B cell (primary cell): ENCODE results near the gene STYK1. TPM values are rescaled to one million over a fixed set of nuclear protein-coding genes. Genes with fewer than 3 reads are reported as not detected.

Experiments used
- ATAC-seq: fragments of 200-7000 bp; cut with Tn5 transposase; one replicate; pipeline ENCODE4 v1.10.0; 2021; ENCODE audit warnings: low read depth, mild to moderate bottlenecking, moderate number of reproducible peaks, moderate library complexity
- CTCF ChIA-PET: fragments of 350-600 bp; sonication (Branson Sonifier 250); formaldehyde crosslinking; loops from one replicate; lab custom pipeline; 2021; ENCODE audit warnings: antibody characterized with exemption, inconsistent platforms; lab: Charles Lee
- POLR2A ChIA-PET: fragments of 350-600 bp; sonication (Branson Sonifier 250); formaldehyde crosslinking; loops from one replicate; lab custom pipeline; 2021; ENCODE audit warnings: antibody characterized with exemption; lab: Charles Lee
- DNase-seq: peaks from one replicate; pipeline ENCODE4 v3.0.0; 2013
- H2AFZ ChIP-seq: 2 replicates; pipeline ENCODE4 v1.6.1; 2012; ENCODE audit warnings: mild to moderate bottlenecking, low read depth, low read length; ENCODE audit not compliant: insufficient read depth, poor library complexity, severe bottlenecking
- H3K27ac ChIP-seq, 2 donors: 1 replicate in 1 of 2; 2 replicates in 1 of 2; pipeline ENCODE4 v1.5.1; 2012 to 2013; ENCODE audit warnings: low read length in 2 of 2, mild to moderate bottlenecking in 2 of 2, moderate library complexity in 1 of 2
- H3K27me3 ChIP-seq, 4 experiments: fragments of 200-600 bp in 1 of 4; sonication (generic) in 1 of 4; replicated peaks in 1 of 4; 1 replicate in 2 of 4; 2 replicates in 2 of 4; pipeline versions ENCODE4 v1.6.1 to v1.7.0; 2013 to 2016; ENCODE audit warnings: low read length in 3 of 4, mild to moderate bottlenecking in 2 of 4, mixed read lengths in 1 of 4, moderate library complexity in 1 of 4; ENCODE audit not compliant: insufficient read depth in 4 of 4, control insufficient read depth in 3 of 4; ENCODE audit errors: control extremely low read depth in 1 of 4
- H3K36me3 ChIP-seq, 2 experiments: replicated peaks in 1 of 2; 1 replicate in 1 of 2; 2 replicates in 1 of 2; pipeline versions ENCODE4 v1.6.1 to v1.7.1; 2013; ENCODE audit warnings: low read length in 1 of 2; ENCODE audit not compliant: insufficient read depth in 2 of 2, control insufficient read depth in 1 of 2; ENCODE audit errors: control extremely low read depth in 1 of 2, extremely low read depth in 1 of 2
- H3K4me1 ChIP-seq, 2 donors: fragments of 200-600 bp in 1 of 2; sonication (generic) in 1 of 2; 1 replicate in 1 of 2; 2 replicates in 1 of 2; pipeline versions ENCODE4 v1.5.1 to v1.6.1; 2013 to 2017; ENCODE audit warnings: low read length in 2 of 2; ENCODE audit not compliant: control insufficient read depth in 2 of 2, insufficient read depth in 2 of 2
- H3K4me2 ChIP-seq: replicated peaks from 2 replicates; pipeline ENCODE3; 2012; ENCODE audit warnings: mild to moderate bottlenecking, low read depth, low read length; ENCODE audit not compliant: poor library complexity, severe bottlenecking
- H3K4me3 ChIP-seq, 5 experiments: fragments of 200-600 bp in 1 of 5; sonication (generic) in 1 of 5; 1 replicate in 3 of 5; 2 replicates in 2 of 5; pipeline versions ENCODE4 v1.5.1 to v1.7.0; 2011 to 2016; ENCODE audit warnings: low read length in 4 of 5, mild to moderate bottlenecking in 4 of 5, low read depth in 2 of 5, control low read depth in 1 of 5, moderate library complexity in 1 of 5; ENCODE audit not compliant: insufficient read depth in 1 of 5; ENCODE audit errors: control extremely low read depth in 1 of 5, extremely low read depth in 1 of 5
- H3K79me2 ChIP-seq: fragments of 200-600 bp; sonication (generic); one replicate; pipeline ENCODE4 v1.6.0; 2016; ENCODE audit warnings: low read length; ENCODE audit not compliant: control insufficient read depth, insufficient read depth
- H3K9ac ChIP-seq: fragments of 200-600 bp; sonication (generic); 2 replicates; pipeline ENCODE4 v1.6.1; 2017; ENCODE audit warnings: mild to moderate bottlenecking, low read length, moderate library complexity
- H3K9me3 ChIP-seq, 3 donors: one replicate each; pipeline versions ENCODE4 v1.6.1 to v1.7.1; 2013; ENCODE audit warnings: low read length in 2 of 3; ENCODE audit not compliant: control insufficient read depth in 2 of 3, insufficient read depth in 1 of 3; ENCODE audit errors: control extremely low read depth in 1 of 3
- H4K20me1 ChIP-seq: 2 replicates; pipeline ENCODE4 v1.6.0; 2012; ENCODE audit warnings: mild to moderate bottlenecking, low read length; ENCODE audit not compliant: insufficient read depth, control insufficient read depth, poor library complexity, severe bottlenecking
- H3K27ac Mint-ChIP-seq: one replicate; pipeline ENCODE4 v1.8.0; 2021; ENCODE audit warnings: mixed read lengths
- H3K27me3 Mint-ChIP-seq: one replicate; pipeline ENCODE4 v1.8.0; 2021; ENCODE audit warnings: mixed read lengths
- H3K4me1 Mint-ChIP-seq: one replicate; pipeline ENCODE4 v1.8.0; 2021; ENCODE audit warnings: mixed read lengths
- H3K4me3 Mint-ChIP-seq: one replicate; pipeline ENCODE4 v1.8.0; 2021; ENCODE audit warnings: mixed read lengths
- H3K9me3 Mint-ChIP-seq: one replicate; pipeline ENCODE4 v1.8.0; 2022; ENCODE audit warnings: mixed read lengths; ENCODE audit not compliant: insufficient read depth
- EZH2 ChIP-seq: IDR thresholded peaks from 2 replicates; pipeline ENCODE4 v1.6.1; 2012; ENCODE audit warnings: borderline replicate concordance, low read depth, mild to moderate bottlenecking, moderate library complexity, low read length; ENCODE audit not compliant: insufficient read depth, poor library complexity, severe bottlenecking
- WGBS: methylation state at CpG from one replicate; pipeline ENCODE4 v1.1.5; 2013; ENCODE audit warnings: missing lambda C conversion rate; ENCODE audit not compliant: insufficient coverage; 5-methylcytosine and 5-hydroxymethylcytosine counted together
- intact Hi-C: fragments of 100-400 bp; cut with micrococcal nuclease; formaldehyde crosslinking; loops from one replicate; pipeline ENCODE4 v1.10.0; 2022
- polyA plus RNA-seq: library from polyadenylated mRNA; depleted of rRNA; stranded (reverse); fragments of >200 nt; gene quantifications from 2 replicates; pipeline ENCODE4 v1.2.3, GENCODE V29; 2012
- total RNA-seq, 2 donors: library from RNA; stranded (reverse); fragments of 120-200 nt in 1 of 2; gene quantifications; 1 replicate in 1 of 2; 2 replicates in 1 of 2; pipeline versions ENCODE4 v1.2.3 to v1.2.4, GENCODE V29; 2013 to 2022
- TF ChIP-seq, protein P1 (sequence below): fragments of 200-600 bp; IDR thresholded peaks from one replicate; pipeline ENCODE4 v1.8.0; 2022; ENCODE audit warnings: antibody characterized with exemption, mild to moderate bottlenecking

STYK1 gene
- total and polyA plus RNA-seq, 2 donors (not counting 1 experiment from before 2014, with no cell fraction given) = not detected

DNA sequence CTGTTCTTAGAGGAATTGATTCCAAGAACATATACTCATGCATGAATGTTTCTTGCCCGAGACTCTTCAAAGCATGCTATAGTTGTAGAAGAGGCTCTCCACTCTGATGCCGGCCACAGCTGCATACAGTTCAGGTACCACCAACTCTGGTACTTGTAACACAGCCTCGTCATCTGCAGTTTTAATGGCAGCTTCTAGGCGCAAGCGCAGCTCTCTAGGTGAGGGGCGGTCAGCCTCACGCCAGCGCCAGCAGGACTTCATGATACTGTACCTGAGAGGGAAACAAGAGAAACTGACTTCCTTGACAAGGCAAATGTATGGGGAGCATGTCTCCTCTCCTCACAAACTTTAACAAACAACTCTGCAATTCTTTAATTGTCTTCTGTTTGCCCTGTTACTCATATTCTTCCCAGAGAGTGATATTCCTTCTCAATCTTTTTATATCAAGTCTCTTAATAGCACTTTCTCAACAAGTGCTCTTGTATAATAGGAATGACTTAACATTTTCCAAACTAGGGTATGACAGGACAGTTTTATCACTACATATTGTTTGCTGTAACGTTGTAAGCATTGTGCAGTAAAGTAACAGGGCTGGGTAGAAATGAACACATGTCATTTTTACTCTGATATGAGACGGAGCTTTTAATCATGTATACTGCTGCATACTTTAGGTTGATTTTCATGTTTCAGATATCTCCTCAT is 53.6 kb downstream of the STYK1 start:
- POLR2A ChIA-PET = no interaction called here
- ATAC-seq (no peak), DNase-seq (no peak)
- H3K4me3 ChIP-seq = no peak overlapping the region
- no peaks in the 10 kb centered on the region for H3K4me1 ChIP-seq
- H3K9ac ChIP-seq = no peak overlapping the region
- intact Hi-C loops = no loop called here
- TF ChIP-seq EZH2 = no peak
- TF ChIP-seq, protein P1, sequence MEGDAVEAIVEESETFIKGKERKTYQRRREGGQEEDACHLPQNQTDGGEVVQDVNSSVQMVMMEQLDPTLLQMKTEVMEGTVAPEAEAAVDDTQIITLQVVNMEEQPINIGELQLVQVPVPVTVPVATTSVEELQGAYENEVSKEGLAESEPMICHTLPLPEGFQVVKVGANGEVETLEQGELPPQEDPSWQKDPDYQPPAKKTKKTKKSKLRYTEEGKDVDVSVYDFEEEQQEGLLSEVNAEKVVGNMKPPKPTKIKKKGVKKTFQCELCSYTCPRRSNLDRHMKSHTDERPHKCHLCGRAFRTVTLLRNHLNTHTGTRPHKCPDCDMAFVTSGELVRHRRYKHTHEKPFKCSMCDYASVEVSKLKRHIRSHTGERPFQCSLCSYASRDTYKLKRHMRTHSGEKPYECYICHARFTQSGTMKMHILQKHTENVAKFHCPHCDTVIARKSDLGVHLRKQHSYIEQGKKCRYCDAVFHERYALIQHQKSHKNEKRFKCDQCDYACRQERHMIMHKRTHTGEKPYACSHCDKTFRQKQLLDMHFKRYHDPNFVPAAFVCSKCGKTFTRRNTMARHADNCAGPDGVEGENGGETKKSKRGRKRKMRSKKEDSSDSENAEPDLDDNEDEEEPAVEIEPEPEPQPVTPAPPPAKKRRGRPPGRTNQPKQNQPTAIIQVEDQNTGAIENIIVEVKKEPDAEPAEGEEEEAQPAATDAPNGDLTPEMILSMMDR = no peak
- no peak overlapping the region for H3K27ac ChIP-seq
- Mint-ChIP-seq H3K27ac (no peak overlapping the region), H3K9me3 (no peaks in the 10 kb centered on the region), H3K4me1 (no peaks in the 10 kb centered on the region), H3K4me3 (no peak overlapping the region), H3K27me3 (peaks cover 36% of the 10 kb centered on the region)
- 100% methylated on average over 5 of the region's 10 CpGs for WGBS
- no peaks in the 10 kb centered on the region for H3K9me3 ChIP-seq
- CTCF ChIA-PET = no interaction called here
- H3K27me3 ChIP-seq = no peaks in the 10 kb centered on the region
- H3K4me2 ChIP-seq = no peak overlapping the region
- H4K20me1 ChIP-seq = no peaks in the 10 kb centered on the region
- no peaks in the 10 kb centered on the region for H3K36me3 ChIP-seq
- H3K79me2 ChIP-seq = no peaks in the 10 kb centered on the region
- no peak overlapping the region for H2AFZ ChIP-seq

DNA sequence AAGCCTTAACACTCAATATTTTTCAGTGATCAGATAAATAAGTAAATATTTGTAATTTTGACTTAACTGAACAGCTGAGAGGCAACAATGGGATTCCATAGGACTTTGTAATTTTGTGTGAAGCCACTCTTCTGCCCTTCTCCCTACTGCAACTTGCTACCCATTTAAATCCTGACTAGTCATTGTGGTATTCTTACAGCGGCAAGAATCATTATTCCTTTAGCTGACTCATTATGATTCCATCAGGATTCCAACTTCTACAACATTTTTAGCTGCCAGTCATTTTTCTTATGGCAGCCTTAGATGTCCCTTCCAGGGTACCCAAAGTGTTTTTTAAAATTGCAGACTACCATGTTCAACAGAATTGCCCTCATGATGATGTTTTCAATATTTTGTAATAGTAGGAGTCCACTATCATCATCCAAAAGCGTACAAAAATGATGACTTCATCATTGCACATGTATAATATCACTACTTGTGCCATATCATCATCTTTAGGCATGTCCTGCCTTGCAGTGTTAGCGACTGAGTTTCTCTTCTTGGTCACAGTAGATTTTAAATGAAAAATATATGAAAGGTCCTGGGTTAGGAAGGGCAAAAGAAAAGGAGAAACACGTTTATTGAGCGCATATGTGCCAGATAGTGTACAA is 55.4 kb downstream of the STYK1 start:
- WGBS = 45% methylated on average over 1 of the region's 5 CpGs
- H2AFZ ChIP-seq = no peak overlapping the region
- no peaks in the 10 kb centered on the region for H3K9me3 ChIP-seq
- no peak overlapping the region for H3K4me3 ChIP-seq
- no peaks in the 10 kb centered on the region for H3K79me2 ChIP-seq
- no peak overlapping the region for H3K4me2 ChIP-seq
- Mint-ChIP-seq H3K27ac (no peak overlapping the region), H3K4me1 (peaks cover 6% of the 10 kb centered on the region), H3K27me3 (peaks cover 31% of the 10 kb centered on the region), H3K9me3 (no peaks in the 10 kb centered on the region), H3K4me3 (no peak overlapping the region)
- no peak overlapping the region for H3K27ac ChIP-seq
- TF ChIP-seq EZH2 = no peak
- TF ChIP-seq, protein P1 = no peak
- no peaks in the 10 kb centered on the region for H3K27me3 ChIP-seq
- H3K4me1 ChIP-seq = peaks cover 4 to 5% of the 10 kb centered on the region in 2 donors
- no peak for DNase-seq
- H3K36me3 ChIP-seq = no peaks in the 10 kb centered on the region
- no peaks in the 10 kb centered on the region for H4K20me1 ChIP-seq
- H3K9ac ChIP-seq = no peak overlapping the region
- ChIA-PET CTCF (no interaction called here), POLR2A (no interaction called here)
- intact Hi-C loops = loop anchor here (5.0 kb wide), 1 partner anchor 1224 kb away; no protein-coding TSS in a partner anchor
- no peak for ATAC-seq
